Fibroblast of lung (primary cell): Measurements from ENCODE around the gene RNU6-9. TPM values are rescaled to one million over a fixed set of nuclear protein-coding genes. Genes with fewer than 3 reads are reported as not detected.

ENCODE experiments used
- DNase-seq, 2 donors: peaks; one replicate each; pipeline versions ENCODE4 v3.0.0 to v3.0.0-alpha.2; 2010; ENCODE audit warnings: low read depth in 2 of 2
- H2AFZ ChIP-seq: 2 replicates; pipeline ENCODE4 v1.5.1; 2012; ENCODE audit warnings: low read length, control low read depth, inconsistent platforms
- H3K27ac ChIP-seq: 2 replicates; pipeline ENCODE4 v1.5.1; 2011; ENCODE audit warnings: low read length, control low read depth; ENCODE audit not compliant: insufficient read depth
- H3K27me3 ChIP-seq: 2 replicates; pipeline ENCODE4 v1.5.1; 2011; ENCODE audit warnings: mild to moderate bottlenecking, low read length; ENCODE audit not compliant: control insufficient read depth, insufficient read depth
- H3K36me3 ChIP-seq: 2 replicates; pipeline ENCODE4 v1.5.1; 2011; ENCODE audit warnings: low read length; ENCODE audit not compliant: control insufficient read depth, insufficient read depth
- H3K4me1 ChIP-seq: 2 replicates; pipeline ENCODE4 v1.5.1; 2011; ENCODE audit warnings: low read length; ENCODE audit not compliant: control insufficient read depth, insufficient read depth; ENCODE audit errors: extremely low read depth
- H3K4me2 ChIP-seq: 2 replicates; pipeline ENCODE4 v1.5.1; 2011; ENCODE audit warnings: low read length, control low read depth; ENCODE audit not compliant: insufficient read depth; ENCODE audit errors: extremely low read depth
- H3K4me3 ChIP-seq, 4 experiments: fragments of 200-600 bp in 1 of 4; sonication (generic) in 1 of 4; replicated peaks in 1 of 4; 2 replicates each; pipeline ENCODE4 v1.5.1; 2011 to 2016; ENCODE audit warnings: low read length in 4 of 4, low read depth in 3 of 4, mild to moderate bottlenecking in 3 of 4, control low read depth in 2 of 4, inconsistent platforms in 1 of 4, mixed read lengths in 1 of 4; ENCODE audit not compliant: insufficient read depth in 1 of 4; ENCODE audit errors: control extremely low read depth in 1 of 4
- H3K79me2 ChIP-seq: 2 replicates; pipeline ENCODE4 v1.5.1; 2012; ENCODE audit warnings: mild to moderate bottlenecking, low read length, inconsistent platforms; ENCODE audit not compliant: control insufficient read depth, insufficient read depth
- H3K9ac ChIP-seq: 2 replicates; pipeline ENCODE4 v1.5.1; 2011; ENCODE audit warnings: mild to moderate bottlenecking, low read length, control low read depth; ENCODE audit not compliant: insufficient read depth
- H3K9me3 ChIP-seq: 2 replicates; pipeline ENCODE4 v1.5.1; 2012; ENCODE audit warnings: low read depth, low read length; ENCODE audit not compliant: control insufficient read depth, insufficient read depth
- H4K20me1 ChIP-seq: 2 replicates; pipeline ENCODE4 v1.5.1; 2011; ENCODE audit warnings: low read length; ENCODE audit not compliant: control insufficient read depth, insufficient read depth; ENCODE audit errors: extremely low read depth
- CTCF ChIP-seq, 2 donors: IDR thresholded peaks in 1 of 2; conservative IDR thresholded peaks in 1 of 2; 1 replicate in 1 of 2; 2 replicates in 1 of 2; pipeline ENCODE4 v1.5.1; 2011 to 2012; ENCODE audit warnings: low read length in 2 of 2, control low read depth in 1 of 2, inconsistent platforms in 1 of 2, low read depth in 1 of 2, mild to moderate bottlenecking in 1 of 2
- EZH2 ChIP-seq: IDR thresholded peaks from 2 replicates; pipeline ENCODE4 v1.5.1; 2012; ENCODE audit warnings: low read length, control low read depth, mild to moderate bottlenecking; ENCODE audit errors: missing control alignments
- polyA plus RNA-seq, 2 donors: library from polyadenylated mRNA; depleted of rRNA in 1 of 2; stranded (reverse) in 1 of 2; unstranded in 1 of 2; fragments of >200 nt; gene quantifications; 2 replicates each; pipeline ENCODE4 v1.2.1, GENCODE V29; 2011 to 2012; ENCODE audit warnings: missing spikeins in 1 of 2
- total RNA-seq: library from RNA; depleted of rRNA; stranded (reverse); fragments of >200 nt; gene quantifications from 2 replicates; pipeline ENCODE4 v1.2.1, GENCODE V29; 2014

The RNU6-9 gene
- total and polyA plus RNA-seq, 2 donors (not counting 1 experiment from before 2014, with no cell fraction given), result not detected

DNA sequence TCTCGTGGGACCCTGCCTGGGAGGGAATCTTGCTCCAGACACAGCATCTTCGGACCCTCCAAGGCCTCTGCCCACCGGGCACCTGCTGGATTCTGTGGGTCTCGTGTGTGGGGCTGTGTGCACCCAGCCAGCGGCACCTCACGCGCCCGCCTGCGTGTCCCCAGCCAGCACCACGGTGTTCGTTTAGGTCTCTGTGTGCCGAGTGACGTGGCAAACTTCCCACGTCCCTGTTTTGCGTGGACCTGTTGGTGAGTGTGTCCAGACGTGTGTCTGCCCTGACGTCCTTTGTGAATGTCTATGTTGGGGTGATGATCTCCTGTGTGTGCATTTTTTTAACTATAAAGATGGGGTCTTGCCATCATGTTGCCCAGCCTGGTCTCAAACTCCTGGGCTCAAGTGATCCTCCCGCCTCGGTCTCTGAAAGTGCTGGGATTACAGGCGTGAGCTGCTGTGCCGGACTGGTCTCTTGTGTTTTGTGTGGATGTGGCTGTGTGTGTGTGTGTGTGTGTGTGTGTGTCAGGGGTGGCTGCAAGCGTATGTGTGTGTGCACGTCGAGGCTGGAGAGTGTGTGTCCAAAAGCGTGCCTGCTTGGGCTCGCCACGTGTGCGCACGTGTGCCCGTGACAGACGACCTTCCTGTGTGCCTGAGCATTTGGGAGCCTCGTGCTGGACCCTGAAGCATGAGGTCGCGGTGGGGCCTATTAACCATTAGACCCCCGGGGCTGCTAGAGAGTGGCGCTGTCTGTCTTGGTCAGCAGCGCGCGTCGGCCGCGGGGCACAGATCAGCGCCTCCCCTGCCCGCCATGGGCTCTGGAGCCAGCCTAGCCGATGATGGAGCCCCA lies 48.2 kb downstream of the RNU6-9 start:
- peaks cover 68% of the 10 kb centered on the region for H3K79me2 ChIP-seq
- peaks cover 16% of the 10 kb centered on the region for H3K4me1 ChIP-seq
- peak overlapping the region in 2 of 4 experiments; percentile 19 to 38 for H3K4me3 ChIP-seq
- H3K27ac ChIP-seq, result peak overlapping the region; percentile 72
- H3K4me2 ChIP-seq, result peak overlapping the region; percentile 76
- peaks cover 3% of the 10 kb centered on the region for H3K36me3 ChIP-seq
- H3K27me3 ChIP-seq, result no peaks in the 10 kb centered on the region
- peak overlapping the region; percentile 33 for H3K9ac ChIP-seq
- no peak for DNase-seq
- H2AFZ ChIP-seq, result no peak overlapping the region
- no peak for TF ChIP-seq CTCF (conservative IDR thresholded peaks at IDR 0.05 in 1 of 2, IDR thresholded peaks at IDR 0.05 in 1 of 2; ENCODE audit: low read depth in 1 of 2, low read length in 2 of 2)
- TF ChIP-seq EZH2, result no peak
- H4K20me1 ChIP-seq, result no peaks in the 10 kb centered on the region
- H3K9me3 ChIP-seq, result no peaks in the 10 kb centered on the region

DNA sequence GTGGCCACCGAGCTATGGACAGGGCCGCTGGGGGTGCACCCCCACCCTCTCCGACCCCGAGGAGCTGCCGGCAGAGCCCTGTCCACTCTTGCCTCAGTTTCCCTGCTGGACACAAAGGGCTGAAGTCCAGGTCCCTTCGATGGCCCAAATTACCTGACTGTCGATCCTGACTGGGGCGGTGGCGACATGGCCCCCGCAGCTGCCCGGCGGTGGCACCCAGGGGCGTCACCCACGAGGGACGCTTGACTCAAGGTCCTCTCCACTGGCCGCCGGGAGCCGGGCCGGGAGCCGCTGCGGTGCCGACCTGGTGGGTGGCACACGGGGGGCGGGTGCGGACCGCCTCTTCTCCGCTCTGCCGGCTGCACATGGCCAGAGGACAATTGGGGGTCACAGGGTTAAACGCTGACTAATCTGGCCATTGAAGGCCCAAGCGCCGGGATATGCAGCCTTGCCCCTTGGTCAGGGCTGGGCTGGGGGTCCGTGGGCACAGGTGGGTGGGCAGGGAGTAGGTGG lies 48.9 kb downstream of the RNU6-9 start:
- Histone ChIP-seq H3K36me3 (peaks cover 4% of the 10 kb centered on the region), H4K20me1 (no peaks in the 10 kb centered on the region), H3K9me3 (no peaks in the 10 kb centered on the region), H3K4me1 (peaks cover 16% of the 10 kb centered on the region), H3K9ac (no peak overlapping the region), H3K4me2 (no peak overlapping the region), H3K4me3 (no peak overlapping the region), H2AFZ (no peak overlapping the region), H3K27me3 (no peaks in the 10 kb centered on the region), H3K79me2 (peaks cover 67% of the 10 kb centered on the region), H3K27ac (no peak overlapping the region)
- DNase-seq, result no peak
- TF ChIP-seq CTCF (conservative IDR thresholded peaks at IDR 0.05 in 1 of 2, IDR thresholded peaks at IDR 0.05 in 1 of 2; ENCODE audit: low read depth in 1 of 2, low read length in 2 of 2) (no peak), EZH2 (no peak)

Other genes with a start within 250 kb of the RNU6-9 start
- gene RNF126, start 230.3 kb upstream of the RNU6-9 start, total RNA-seq, result 12.1 and 18.0 TPM in 2 replicates
- gene RNF126, start 230.3 kb upstream of the RNU6-9 start, polyA plus RNA-seq, result 7.8 and 10.7 TPM in 2 replicates
- 26.8 and 36.5 TPM in 2 replicates for gene FSTL3, start 217.1 kb upstream of the RNU6-9 start, total RNA-seq
- gene FSTL3, start 217.1 kb upstream of the RNU6-9 start, polyA plus RNA-seq, result 10.2 and 18.6 TPM in 2 replicates
- not detected in 2 replicates for gene PRSS57, start 198.0 kb upstream of the RNU6-9 start, total RNA-seq
- gene PRSS57, start 198.0 kb upstream of the RNU6-9 start, polyA plus RNA-seq, result not detected in 2 replicates
- 8.3 and 22.1 TPM in 2 replicates for gene PALM, start 184.5 kb upstream of the RNU6-9 start, total RNA-seq
- gene PALM, start 184.5 kb upstream of the RNU6-9 start, polyA plus RNA-seq, result 1.0 and 3.2 TPM in 2 replicates
- gene MISP, start 142.4 kb upstream of the RNU6-9 start, total RNA-seq, result under 0.01 TPM in 1 of 2 replicates, not detected in the other
- not detected in 2 replicates for gene MISP, start 142.4 kb upstream of the RNU6-9 start, polyA plus RNA-seq
- 67.5 and 83.1 TPM in 2 replicates for gene PTBP1, start 96.0 kb upstream of the RNU6-9 start, total RNA-seq
- 74.6 and 142 TPM in 2 replicates for gene PTBP1, start 96.0 kb upstream of the RNU6-9 start, polyA plus RNA-seq
- 1.5 and 2.5 TPM in 2 replicates for gene PLPPR3, start 71.5 kb upstream of the RNU6-9 start, total RNA-seq
- gene PLPPR3, start 71.5 kb upstream of the RNU6-9 start, polyA plus RNA-seq, result 0.19 and 0.30 TPM in 2 replicates
- 0.17 TPM in 1 of 2 replicates, not detected in the other for gene AZU1, start 65.6 kb upstream of the RNU6-9 start, total RNA-seq
- gene AZU1, start 65.6 kb upstream of the RNU6-9 start, polyA plus RNA-seq, result not detected in 2 replicates
- gene PRTN3, start 52.5 kb upstream of the RNU6-9 start, total RNA-seq, result not detected in 2 replicates
- not detected in 2 replicates for gene PRTN3, start 52.5 kb upstream of the RNU6-9 start, polyA plus RNA-seq
- gene ELANE, start 41.2 kb upstream of the RNU6-9 start, total RNA-seq, result 0.51 and 0.66 TPM in 2 replicates
- 0.07 and 0.48 TPM in 2 replicates for gene ELANE, start 41.2 kb upstream of the RNU6-9 start, polyA plus RNA-seq
- gene CFD, start 33.8 kb upstream of the RNU6-9 start, total RNA-seq, result 18.8 and 206 TPM in 2 replicates
- gene CFD, start 33.8 kb upstream of the RNU6-9 start, polyA plus RNA-seq, result 1.00 and 3.3 TPM in 2 replicates
- 24.4 and 35.0 TPM in 2 replicates for gene MED16, start 297 bp upstream of the RNU6-9 start, total RNA-seq
- gene MED16, start 297 bp upstream of the RNU6-9 start, polyA plus RNA-seq, result 19.3 and 26.2 TPM in 2 replicates
- gene R3HDM4, start 19.7 kb downstream of the RNU6-9 start, total RNA-seq, result 13.2 and 13.4 TPM in 2 replicates
- 20.9 and 25.5 TPM in 2 replicates for gene R3HDM4, start 19.7 kb downstream of the RNU6-9 start, polyA plus RNA-seq
- gene KISS1R, start 23.8 kb downstream of the RNU6-9 start, total RNA-seq, result not detected in 2 replicates
- gene KISS1R, start 23.8 kb downstream of the RNU6-9 start, polyA plus RNA-seq, result not detected in 2 replicates
- 12.1 and 14.9 TPM in 2 replicates for gene ARID3A, start 32.6 kb downstream of the RNU6-9 start, total RNA-seq
- 6.4 and 8.7 TPM in 2 replicates for gene ARID3A, start 32.6 kb downstream of the RNU6-9 start, polyA plus RNA-seq
- 41.6 and 42.3 TPM in 2 replicates for gene WDR18, start 90.9 kb downstream of the RNU6-9 start, total RNA-seq
- 10.0 and 16.1 TPM in 2 replicates for gene WDR18, start 90.9 kb downstream of the RNU6-9 start, polyA plus RNA-seq
- 0.51 and 0.66 TPM in 2 replicates for gene GRIN3B, start 106.9 kb downstream of the RNU6-9 start, total RNA-seq
- gene GRIN3B, start 106.9 kb downstream of the RNU6-9 start, polyA plus RNA-seq, result 0.12 and 0.25 TPM in 2 replicates
- 47.5 and 57.8 TPM in 2 replicates for gene TMEM259, start 127.6 kb downstream of the RNU6-9 start, total RNA-seq
- 67.1 and 67.9 TPM in 2 replicates for gene TMEM259, start 127.6 kb downstream of the RNU6-9 start, polyA plus RNA-seq
- not detected in 2 replicates for gene RNU6-2, start 128.0 kb downstream of the RNU6-9 start, total RNA-seq
- not detected in 2 replicates for gene RNU6-2, start 128.0 kb downstream of the RNU6-9 start, polyA plus RNA-seq
- gene CNN2, start 133.1 kb downstream of the RNU6-9 start, total RNA-seq, result 120 and 194 TPM in 2 replicates
- gene CNN2, start 133.1 kb downstream of the RNU6-9 start, polyA plus RNA-seq, result 299 and 473 TPM in 2 replicates
- gene ABCA7, start 146.6 kb downstream of the RNU6-9 start, total RNA-seq, result 2.3 and 9.7 TPM in 2 replicates
- 2.2 and 2.3 TPM in 2 replicates for gene ABCA7, start 146.6 kb downstream of the RNU6-9 start, polyA plus RNA-seq
- gene ARHGAP45, start 173.7 kb downstream of the RNU6-9 start, total RNA-seq, result 0.77 and 1.8 TPM in 2 replicates
- gene ARHGAP45, start 173.7 kb downstream of the RNU6-9 start, polyA plus RNA-seq, result 0.42 and 0.78 TPM in 2 replicates
- 55.2 and 55.5 TPM in 2 replicates for gene POLR2E, start 201.9 kb downstream of the RNU6-9 start, total RNA-seq
- gene POLR2E, start 201.9 kb downstream of the RNU6-9 start, polyA plus RNA-seq, result 130 and 214 TPM in 2 replicates
- 428 and 430 TPM in 2 replicates for gene GPX4, start 210.5 kb downstream of the RNU6-9 start, total RNA-seq
- 325 and 473 TPM in 2 replicates for gene GPX4, start 210.5 kb downstream of the RNU6-9 start, polyA plus RNA-seq